K562 (cell line): ENCODE results near the gene METTL8. TPM values are rescaled to one million over a fixed set of nuclear protein-coding genes. Genes with fewer than 3 reads are reported as not detected.

Source experiments
- ATAC-seq: fragments of 200-7000 bp; cut with Tn5 transposase; 3 replicates; pipeline ENCODE4 v1.9.1; 2020; ENCODE audit warnings: moderate library complexity
- BruUV-seq: library from RNA; stranded (reverse); fragments of 400-500 nt; replicated peaks from 2 replicates; lab custom pipeline; 2021; lab: Mats Ljungman, UMichigan
- CTCF ChIA-PET: fragments of 300-600 bp; formaldehyde crosslinking; extraction: SDS; loops from one replicate; lab custom pipeline; 2021; ENCODE audit warnings: low intra/inter-chr PET ratio; lab: Yijun Ruan, JAX
- POLR2A ChIA-PET: fragments of 300-600, 350-650 bp; sonication (Branson Sonifier 250); formaldehyde crosslinking; extraction: SDS; loops from one replicate; lab custom pipeline; 2021; ENCODE audit warnings: antibody characterized with exemption, inconsistent platforms; lab: Yijun Ruan, JAX
- DNase-seq, 4 experiments: peaks; one replicate each; pipeline versions ENCODE4 v3.0.0 to v3.0.0-alpha.2; 2011 to 2018; ENCODE audit warnings: low spot score in 3 of 4, mixed read lengths in 3 of 4; ENCODE audit errors: extremely low read depth in 1 of 4
- FAIRE-seq: peaks from 2 replicates; lab custom pipeline; 2011; peaks lifted over from hg19 to GRCh38; lab: Jason Lieb, UNC
- H2AFZ ChIP-seq: 2 replicates; pipeline ENCODE4 v1.6.0; 2011; ENCODE audit warnings: low read depth, low read length, control low read depth, inconsistent platforms
- H3K27ac ChIP-seq: fragments of 200-600 bp; 3 replicates; pipeline ENCODE4 v1.8.0; 2011; ENCODE audit warnings: low read depth, mild to moderate bottlenecking, control low read depth, inconsistent platforms, low read length, moderate library complexity, mixed read lengths; ENCODE audit errors: extremely low read depth
- H3K27me3 ChIP-seq, 2 experiments: fragments of 300-600 bp in 1 of 2; 2 replicates in 1 of 2; 3 replicates in 1 of 2; pipeline versions ENCODE4 v1.6.0 to v1.8.0; 2011; ENCODE audit warnings: inconsistent platforms in 2 of 2, low read length in 2 of 2, mild to moderate bottlenecking in 1 of 2, mixed read lengths in 1 of 2, moderate library complexity in 1 of 2; ENCODE audit not compliant: control insufficient read depth in 2 of 2, insufficient read depth in 2 of 2
- H3K36me3 ChIP-seq: fragments of 300-600 bp; 3 replicates; pipeline ENCODE4 v1.8.0; 2011; ENCODE audit warnings: mild to moderate bottlenecking, low read length, inconsistent platforms; ENCODE audit not compliant: control insufficient read depth, insufficient read depth
- H3K4me1 ChIP-seq, 2 experiments: fragments of 200-600 bp in 1 of 2; replicated peaks in 1 of 2; 2 replicates in 1 of 2; 3 replicates in 1 of 2; pipeline versions ENCODE4 v1.5.1 to v1.8.0; 2011; ENCODE audit warnings: inconsistent platforms in 2 of 2, low read length in 2 of 2, mild to moderate bottlenecking in 1 of 2, mixed read lengths in 1 of 2, moderate library complexity in 1 of 2; ENCODE audit not compliant: control insufficient read depth in 2 of 2, insufficient read depth in 2 of 2
- H3K4me2 ChIP-seq: 2 replicates; pipeline ENCODE4 v1.6.1; 2011; ENCODE audit warnings: low read length, control low read depth, inconsistent platforms, mixed read lengths; ENCODE audit not compliant: insufficient read depth
- H3K4me3 ChIP-seq: fragments of 200-600 bp; sonication (generic), shearing (Covaris generic); 2 replicates; pipeline ENCODE4 v1.5.1; 2016; ENCODE audit warnings: control low read depth, inconsistent platforms
- H3K79me2 ChIP-seq: fragments of 200-600 bp; 3 replicates; pipeline ENCODE4 v1.8.0; 2011; ENCODE audit warnings: low read length, inconsistent platforms; ENCODE audit not compliant: control insufficient read depth, insufficient read depth
- H3K9ac ChIP-seq, 2 experiments: 2 replicates each; pipeline versions ENCODE4 v1.6.0 to v1.6.1; 2011; ENCODE audit warnings: low read depth in 2 of 2, low read length in 2 of 2, control low read depth in 1 of 2, inconsistent platforms in 1 of 2, mild to moderate bottlenecking in 1 of 2, mixed read lengths in 1 of 2; ENCODE audit not compliant: insufficient read depth in 1 of 2
- H3K9me1 ChIP-seq: one replicate; pipeline ENCODE4 v1.6.0; 2011; ENCODE audit warnings: inconsistent platforms, mild to moderate bottlenecking, low read length, moderate library complexity; ENCODE audit not compliant: control insufficient read depth, insufficient read depth
- H3K9me3 ChIP-seq: replicated peaks from 2 replicates; pipeline ENCODE4 v1.5.1; 2011; ENCODE audit warnings: low read depth, low read length, inconsistent platforms; ENCODE audit not compliant: control insufficient read depth, insufficient read depth
- H4K20me1 ChIP-seq: replicated peaks from 2 replicates; pipeline ENCODE4 v1.6.1; 2011; ENCODE audit warnings: low read length, inconsistent platforms, mixed read lengths; ENCODE audit not compliant: control insufficient read depth, insufficient read depth
- CREB3L1 ChIP-seq: fragments of 450-650 bp; IDR thresholded peaks from 2 replicates; pipeline ENCODE4 v1.6.1; 2014; ENCODE audit warnings: low read depth, mild to moderate bottlenecking, moderate library complexity, borderline replicate concordance
- FOXJ3 ChIP-seq: sonication (generic); formaldehyde crosslinking; IDR thresholded peaks from 2 replicates; pipeline ENCODE4 v1.4.0; 2020; ENCODE audit warnings: mild to moderate bottlenecking, missing genetic modification reagents
- MYNN ChIP-seq, 2 experiments: sonication (generic); formaldehyde crosslinking in 1 of 2; IDR thresholded peaks; 2 replicates each; pipeline versions ENCODE4 v1.5.0 to v1.6.1; 2016 to 2020; ENCODE audit warnings: antibody characterized with exemption in 1 of 2, missing genetic modification reagents in 1 of 2
- NR3C1 ChIP-seq: sonication (generic); formaldehyde crosslinking; IDR thresholded peaks from 2 replicates; pipeline ENCODE4 v1.8.1; 2022; ENCODE audit warnings: missing genetic modification reagents
- PRPF4 ChIP-seq: fragments of 200-400 bp; formaldehyde crosslinking; IDR thresholded peaks from one replicate; pipeline ENCODE4 v1.6.1; 2017; ENCODE audit warnings: low read length, low read depth, mild to moderate bottlenecking; ENCODE audit not compliant: insufficient read depth, poor library complexity, severe bottlenecking
- ZNF217 ChIP-seq: sonication (generic); formaldehyde crosslinking; IDR thresholded peaks from 2 replicates; pipeline ENCODE4 v1.8.0; 2022; ENCODE audit warnings: mild to moderate bottlenecking, missing genetic modification reagents
- WGBS: fragments of 100-300 bp; shearing (Covaris generic); methylation state at CpG from one replicate; pipeline ENCODE4 v1.1.6; 2016; ENCODE audit warnings: low coverage, mixed read lengths; ENCODE audit not compliant: insufficient coverage; ENCODE audit errors: missing lambda C conversion rate; 5-methylcytosine and 5-hydroxymethylcytosine counted together
- in situ Hi-C: fragments of 300-500 bp; cut with MboI; formaldehyde crosslinking; loops from 4 replicates; pipeline ENCODE4 v1.15.0; 2018; ENCODE audit warnings: inconsistent platforms, mixed read lengths
- intact Hi-C: fragments of 100-400 bp; cut with micrococcal nuclease; formaldehyde crosslinking; loops from 2 replicates; pipeline ENCODE4 v1.14.2; 2022
- polyA plus RNA-seq, 8 experiments: library from polyadenylated mRNA; depleted of rRNA in 4 of 8; stranded (reverse) in 5 of 8; unstranded in 3 of 8; fragments of >200 nt; fragmentation: Nextera tagmentation in 2 of 8; fragmentation: Illumina TruSeq in 1 of 8; extraction: Ambion mirVana in 2 of 8; extraction: Trizol in 1 of 8; gene quantifications; 2 replicates each; pipeline versions ENCODE4 v1.2.1 to v1.2.3, GENCODE V29; 2011 to 2014; ENCODE audit warnings: inconsistent platforms in 1 of 8, missing spikeins in 1 of 8
- total RNA-seq, 7 experiments: library from RNA; depleted of rRNA in 6 of 7; stranded (reverse); fragments of >200 nt in 6 of 7; fragmentation: Illumina TruSeq in 2 of 7; extraction: Trizol in 2 of 7; gene quantifications; 2 replicates each; pipeline versions ENCODE4 v1.2.1 to v1.2.3, GENCODE V29; 2011 to 2021; ENCODE audit warnings: low replicate concordance in 1 of 7
- TF ChIP-seq, protein P1 (sequence below): fragments of 450-650 bp; IDR thresholded peaks from 2 replicates; pipeline ENCODE4 v1.6.1; 2016; ENCODE audit warnings: antibody characterized with exemption

Gene METTL8
- total and polyA plus RNA-seq, 9 of the 15 experiments (the other 6 are each of a cell fraction or from before 2014, with no cell fraction given) = 12.9 to 52.6 (median 33.7) TPM

- intact Hi-C loops = no loop called here
- H3K27ac ChIP-seq = no peak overlapping the region
- H3K9me3 ChIP-seq = no peaks in the 10 kb centered on the region
- H3K79me2 ChIP-seq = no peaks in the 10 kb centered on the region
- peaks cover 2 to 12% of the 10 kb centered on the region in 2 experiments; a peak in 3 of 5 replicates for H3K27me3 ChIP-seq
- no peak for ATAC-seq
- 18% methylated on average over 2 of the region's 2 CpGs for WGBS
- H3K4me2 ChIP-seq = no peak overlapping the region
- no peak overlapping the region for H3K4me3 ChIP-seq
- H3K9ac ChIP-seq = no peak overlapping the region
- H2AFZ ChIP-seq = no peak overlapping the region
- ChIA-PET CTCF (no interaction called here), POLR2A (interaction anchor here (0.6 to 2.6 kb wide), 4 partner anchors 11 to 124 kb away, joined by 3 to 11 read pairs (median 4); no protein-coding TSS in a partner anchor)
- no peak for DNase-seq
- no peak for FAIRE-seq
- no peaks in the 10 kb centered on the region for H3K9me1 ChIP-seq
- TF ChIP-seq FOXJ3 (no peak), CREB3L1 (no peak), NR3C1 (CRISPR knock-in tag) (no peak), ZNF217 (CRISPR knock-in tag) (no peak), PRPF4 (no peak), MYNN (IDR thresholded peaks at IDR 0.05) (no peak), MYNN (CRISPR knock-in tag; IDR thresholded peaks at IDR 0.05) (no peak)
- TF ChIP-seq, protein P1, sequence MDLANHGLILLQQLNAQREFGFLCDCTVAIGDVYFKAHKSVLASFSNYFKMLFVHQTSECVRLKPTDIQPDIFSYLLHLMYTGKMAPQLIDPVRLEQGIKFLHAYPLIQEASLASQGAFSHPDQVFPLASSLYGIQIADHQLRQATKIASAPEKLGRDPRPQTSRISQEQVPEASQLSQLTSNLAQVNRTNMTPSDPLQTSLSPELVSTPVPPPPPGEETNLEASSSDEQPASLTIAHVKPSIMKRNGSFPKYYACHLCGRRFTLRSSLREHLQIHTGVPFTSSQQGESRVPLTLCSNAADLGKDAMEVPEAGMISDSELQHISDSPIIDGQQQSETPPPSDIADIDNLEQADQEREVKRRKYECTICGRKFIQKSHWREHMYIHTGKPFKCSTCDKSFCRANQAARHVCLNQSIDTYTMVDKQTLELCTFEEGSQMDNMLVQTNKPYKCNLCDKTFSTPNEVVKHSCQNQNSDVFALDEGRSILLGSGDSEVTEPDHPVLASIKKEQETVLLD = no peak
- in situ Hi-C loops = no loop called here
- no peaks in the 10 kb centered on the region for H3K36me3 ChIP-seq
- no TSS peak for BruUV-seq
- no peaks in the 10 kb centered on the region for H4K20me1 ChIP-seq
- no peaks in the 10 kb centered on the region for H3K4me1 ChIP-seq
Measured at GRCh38 chr2:171297956-171298355, 135.8 kb downstream of the METTL8 start.
